Measurements from ENCODE around the gene TNKS1BP1. TPM values are rescaled to one million over a fixed set of nuclear protein-coding genes. Genes with fewer than 3 reads are reported as not detected.

Gene TNKS1BP1
- total and polyA plus RNA-seq, 2 of the 8 experiments (the other 6 are each of a cell fraction or from before 2014, with no cell fraction given), result 50.0 to 122 TPM

DNA sequence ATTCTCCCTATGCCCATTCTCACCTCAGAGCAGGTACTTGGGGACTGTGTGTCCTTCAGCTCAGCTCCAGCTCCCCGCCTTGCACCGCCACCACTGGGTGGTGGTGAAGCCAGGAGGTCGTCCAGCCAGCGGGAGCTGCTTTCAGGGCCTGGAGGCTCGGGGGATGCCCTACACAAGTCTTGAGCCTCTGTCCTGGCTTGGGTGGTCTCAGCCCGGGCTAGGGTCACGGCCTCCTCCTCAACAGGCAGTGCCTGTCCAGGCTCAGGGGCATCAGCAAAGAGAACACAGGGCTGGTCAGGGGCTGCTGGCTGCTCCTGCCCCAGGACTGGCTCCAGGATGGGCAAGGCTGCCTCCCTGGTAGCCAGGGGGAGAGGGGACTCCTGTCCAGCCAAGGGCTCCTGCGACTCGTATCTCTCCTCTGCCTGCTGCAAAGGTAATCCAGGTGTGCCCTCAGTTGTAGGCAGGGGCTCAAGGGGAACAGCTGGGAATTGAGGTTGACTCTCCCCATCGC lies 12.2 kb downstream of the TNKS1BP1 start:
- Histone ChIP-seq H3K18ac (ENCODE audit: extremely low read depth, low read length) (peak overlapping the region; percentile 19; the same call in 1 of the 2 replicates), H2AK5ac (ENCODE audit: low read depth, low read length) (peak overlapping the region; percentile 39; the same call in 1 of the 2 replicates), H3K4me3 (ENCODE audit: extremely low read depth in 1 of 4, insufficient read depth in 2 of 4, low read depth in 3 of 4, low read length in 4 of 4) (no peak overlapping the region), H2BK120ac (replicated peaks; ENCODE audit: low read depth, low read length) (no peak overlapping the region), H4K8ac (ENCODE audit: extremely low read depth, insufficient read depth, low read length) (peak overlapping the region; percentile 19; the same call in 1 of the 2 replicates), H3K27me3 (replicated peaks in 1 of 4; ENCODE audit: control insufficient read depth in 3 of 4, extremely low read depth in 1 of 4, insufficient read depth in 3 of 4, low read length in 3 of 4) (no peaks in the 10 kb centered on the region), H3K23ac (ENCODE audit: insufficient read length) (no peak overlapping the region), H2BK12ac (ENCODE audit: low read depth, low read length) (no peak overlapping the region), H2AFZ (ENCODE audit: low read length) (no peak overlapping the region), H3K79me1 (ENCODE audit: low read depth, low read length) (peaks cover 17% of the 10 kb centered on the region), H3K9ac (replicated peaks in 1 of 4; ENCODE audit: extremely low read depth in 1 of 4, low read depth in 3 of 4, low read length in 3 of 4) (no peak overlapping the region; a peak in 1 of 7 replicates), H4K91ac (replicated peaks; ENCODE audit: insufficient read length, low read length) (no peak overlapping the region), H3K36me3 (ENCODE audit: control insufficient read depth in 2 of 4, insufficient read depth in 4 of 4, low read length in 3 of 4) (peaks cover 20 to 81% (median 53%) of the 10 kb centered on the region in 4 experiments), H2BK15ac (ENCODE audit: low read length) (0 out of 2 replicates have a peak overlapping the region, but pooled peaks have one; percentile 53), H4K20me1 (replicated peaks in 1 of 2; ENCODE audit: control insufficient read depth in 1 of 2, insufficient read depth in 2 of 2, low read length in 2 of 2) (peaks cover 0 to 20% of the 10 kb centered on the region in 2 experiments), H3K23me2 (ENCODE audit: low read depth, low read length) (peaks cover 4% of the 10 kb centered on the region; the same call in 1 of the 2 replicates), H3K56ac (replicated peaks; ENCODE audit: insufficient read length, low read depth, low read length) (no peak overlapping the region), H4K5ac (ENCODE audit: insufficient read length, low read depth, low read length) (no peak overlapping the region), H3K4me2 (ENCODE audit: insufficient read depth in 1 of 2, low read depth in 2 of 2, low read length in 2 of 2) (no peak overlapping the region; a peak in 1 of 4 replicates), H3K4ac (replicated peaks; ENCODE audit: insufficient read length, low read depth, low read length) (no peak overlapping the region), H3K79me2 (ENCODE audit: control insufficient read depth in 1 of 2, insufficient read depth in 2 of 2, low read length in 2 of 2) (peaks cover 0 to 34% of the 10 kb centered on the region in 2 experiments; a peak in 2 of 4 replicates), H2BK5ac (ENCODE audit: low read depth, low read length) (peak overlapping the region; percentile 66), H3K4me1 (replicated peaks in 1 of 4; ENCODE audit: control insufficient read depth in 3 of 4, insufficient read depth in 4 of 4, low read length in 3 of 4) (peaks cover 15 to 36% (median 24%) of the 10 kb centered on the region in 4 experiments), H3K27ac (ENCODE audit: low read depth, low read length) (no peak overlapping the region), H3K14ac (ENCODE audit: insufficient read length) (no peak overlapping the region), H2BK20ac (ENCODE audit: low read length) (no peak overlapping the region), H3K9me3 (ENCODE audit: insufficient read depth in 2 of 2, low read depth in 1 of 2, low read length in 1 of 2) (no peaks in the 10 kb centered on the region)
- no peak for DNase-seq (ENCODE audit: low read depth in 1 of 2, low spot score in 2 of 2)
- ChIA-PET CTCF (ENCODE audit: partially characterized antibody) (interaction anchor here (1.1 to 1.8 kb wide), 5 partner anchors 9 to 34 kb away, joined by 3 to 11 read pairs (median 3); no protein-coding TSS in a partner anchor), POLR2A (ENCODE audit: partially characterized antibody) (interaction anchor here (0.6 to 45.7 kb wide), 8 partner anchors 5 to 334 kb away, joined by 3 to 1279 read pairs (median 6); partner anchors contain the start of genes P2RX3, SSRP1 and TNKS1BP1)
- WGBS, 2 experiments (ENCODE audit: extremely low coverage in 1 of 2, insufficient coverage in 1 of 2, insufficient read length in 1 of 2, insufficient replicate concordance in 2 of 2, low coverage in 1 of 2, low lambda C conversion rate in 2 of 2, missing lambda C conversion rate in 1 of 2), result 93% methylated on average over 10 of the region's 10 CpGs; no CpG with 5 or more reads in 1 of the 2 experiments
- no peak for FAIRE-seq
- no peak for TF ChIP-seq POLR2A (IDR thresholded peaks at IDR 0.05; ENCODE audit: control extremely low read depth in 1 of 2, low read depth in 2 of 2, low read length in 2 of 2)
- no peak for TF ChIP-seq RBBP5 (IDR thresholded peaks at IDR 0.05; ENCODE audit: borderline replicate concordance, low read depth, low read length)
- TF ChIP-seq, protein P1, sequence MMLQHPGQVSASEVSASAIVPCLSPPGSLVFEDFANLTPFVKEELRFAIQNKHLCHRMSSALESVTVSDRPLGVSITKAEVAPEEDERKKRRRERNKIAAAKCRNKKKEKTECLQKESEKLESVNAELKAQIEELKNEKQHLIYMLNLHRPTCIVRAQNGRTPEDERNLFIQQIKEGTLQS (IDR thresholded peaks at IDR 0.05; ENCODE audit: insufficient read depth, low read depth, low read length), result no peak
- TF ChIP-seq, protein P2, sequence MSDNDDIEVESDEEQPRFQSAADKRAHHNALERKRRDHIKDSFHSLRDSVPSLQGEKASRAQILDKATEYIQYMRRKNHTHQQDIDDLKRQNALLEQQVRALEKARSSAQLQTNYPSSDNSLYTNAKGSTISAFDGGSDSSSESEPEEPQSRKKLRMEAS (IDR thresholded peaks at IDR 0.05), result no peak
- TF ChIP-seq, protein P3, sequence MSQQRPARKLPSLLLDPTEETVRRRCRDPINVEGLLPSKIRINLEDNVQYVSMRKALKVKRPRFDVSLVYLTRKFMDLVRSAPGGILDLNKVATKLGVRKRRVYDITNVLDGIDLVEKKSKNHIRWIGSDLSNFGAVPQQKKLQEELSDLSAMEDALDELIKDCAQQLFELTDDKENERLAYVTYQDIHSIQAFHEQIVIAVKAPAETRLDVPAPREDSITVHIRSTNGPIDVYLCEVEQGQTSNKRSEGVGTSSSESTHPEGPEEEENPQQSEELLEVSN (IDR thresholded peaks at IDR 0.05), result no peak
- TF ChIP-seq POU5F1 (IDR thresholded peaks at IDR 0.05; ENCODE audit: low read depth, low read length), result no peak
- TF ChIP-seq ASH2L (IDR thresholded peaks at IDR 0.05; ENCODE audit: low read length), result no peak
- no peak for TF ChIP-seq TAF7 (optimal IDR thresholded peaks at IDR 0.05; ENCODE audit: borderline replicate concordance, low read depth, low read length)
- no peak for TF ChIP-seq ZNF274 (IDR thresholded peaks at IDR 0.05; ENCODE audit: borderline replicate concordance, extremely low read depth, low read length)
- TF ChIP-seq SP4 (IDR thresholded peaks at IDR 0.05; ENCODE audit: low read length), result no peak
- TF ChIP-seq JUND (IDR thresholded peaks at IDR 0.05; ENCODE audit: low read length), result no peak
- TF ChIP-seq KDM5A (IDR thresholded peaks at IDR 0.05; ENCODE audit: low read length), result no peak
